Gastroesophageal sphincter (tissue), 4 donors: Measurements from ENCODE around the gene SERTM2. TPM values are rescaled to one million over a fixed set of nuclear protein-coding genes. Genes with fewer than 3 reads are reported as not detected.

ENCODE experiments used
- ATAC-seq: fragments of 150-250 bp; one replicate; pipeline ENCODE4 v1.9.1; 2016; ENCODE audit warnings: mild to moderate bottlenecking, moderate library complexity
- H3K27ac ChIP-seq, 4 donors: fragments of 200-600 bp; sonication (generic) in 3 of 4; 1 replicate in 3 of 4; 2 replicates in 1 of 4; pipeline ENCODE4 v1.5.1; 2016 to 2019
- H3K27me3 ChIP-seq: fragments of 200-600 bp; sonication (generic); one replicate; pipeline ENCODE4 v1.5.1; 2019
- H3K36me3 ChIP-seq, 2 donors: fragments of 200-600 bp; sonication (generic); one replicate each; pipeline ENCODE4 v1.5.1; 2019; ENCODE audit warnings: control low read depth in 1 of 2
- H3K4me1 ChIP-seq, 3 donors: fragments of 200-600 bp; sonication (generic); 1 replicate in 2 of 3; 2 replicates in 1 of 3; pipeline ENCODE4 v1.5.1; 2016 to 2019; ENCODE audit warnings: control low read depth in 2 of 3
- H3K4me3 ChIP-seq, 2 donors: fragments of 200-600 bp; sonication (generic); one replicate each; pipeline ENCODE4 v1.5.1; 2019; ENCODE audit warnings: mild to moderate bottlenecking in 1 of 2, moderate library complexity in 1 of 2
- H3K9me3 ChIP-seq, 3 donors: fragments of 200-600 bp; sonication (generic); one replicate each; pipeline ENCODE4 v1.5.1; 2017 to 2019; ENCODE audit warnings: control low read depth in 2 of 3
- EP300 ChIP-seq: sonication (generic); formaldehyde crosslinking; IDR thresholded peaks from one replicate; pipeline ENCODE4 v1.6.1; 2017; ENCODE audit warnings: antibody characterized with exemption, mild to moderate bottlenecking
- POLR2A ChIP-seq, 2 donors: fragments of 450-650 bp; IDR thresholded peaks; one replicate each; pipeline ENCODE4 v1.6.1; 2017; ENCODE audit warnings: antibody characterized with exemption in 2 of 2, mild to moderate bottlenecking in 2 of 2, moderate library complexity in 1 of 2
- POLR2AphosphoS5 ChIP-seq: sonication (generic); formaldehyde crosslinking; IDR thresholded peaks from one replicate; pipeline ENCODE4 v1.6.1; 2017; ENCODE audit warnings: antibody characterized with exemption
- WGBS, 2 donors: methylation state at CpG; one replicate each; pipeline ENCODE4 v1.1.5; 2018; ENCODE audit warnings: low coverage in 1 of 2; 5-methylcytosine and 5-hydroxymethylcytosine counted together
- total RNA-seq, 4 donors: library from RNA; depleted of rRNA; stranded (reverse); fragments of >200 nt; gene quantifications; one replicate each; pipeline ENCODE4 v1.1.0, GENCODE V29; 2016
- TF ChIP-seq, protein P1 (sequence below), 4 experiments: fragments of 200-600 bp in 2 of 4; fragments of 450-650 bp in 2 of 4; sonication (generic) in 1 of 4; IDR thresholded peaks; one replicate each; pipeline ENCODE4 v1.5.1; 2017 to 2019; ENCODE audit warnings: antibody characterized with exemption in 4 of 4, mild to moderate bottlenecking in 2 of 4, moderate library complexity in 2 of 4

Gene SERTM2
- total RNA-seq, 4 donors from 2014 or later, result 5.7 TPM; not detected in 3

DNA sequence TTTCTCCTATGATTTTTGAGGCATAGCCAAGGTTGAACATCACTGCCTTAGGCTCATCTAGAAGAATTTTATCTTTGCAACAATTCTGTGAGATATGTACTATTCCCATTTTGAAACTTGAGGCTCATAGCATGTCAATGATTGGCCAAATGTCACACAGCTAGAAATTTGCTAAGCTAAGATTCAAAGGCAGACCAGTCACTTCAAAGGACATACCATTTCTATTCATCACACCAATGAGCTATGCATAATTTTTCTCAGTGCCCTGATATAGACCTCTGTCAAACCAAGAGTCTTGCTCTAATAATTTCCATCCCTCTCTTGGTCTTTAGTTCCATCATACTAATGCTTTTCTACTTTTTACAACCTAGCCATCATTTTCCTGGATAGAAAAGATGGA, 27.6 kb upstream of the SERTM2 start:
- Histone ChIP-seq H3K4me3 (no peak overlapping the region), H3K27me3 (no peaks in the 10 kb centered on the region), H3K27ac (no peak overlapping the region), H3K36me3 (no peaks in the 10 kb centered on the region), H3K4me1 (no peaks in the 10 kb centered on the region), H3K9me3 (no peaks in the 10 kb centered on the region)
- ATAC-seq, result no peak
- no peak for TF ChIP-seq POLR2AphosphoS5
- TF ChIP-seq, protein P1, sequence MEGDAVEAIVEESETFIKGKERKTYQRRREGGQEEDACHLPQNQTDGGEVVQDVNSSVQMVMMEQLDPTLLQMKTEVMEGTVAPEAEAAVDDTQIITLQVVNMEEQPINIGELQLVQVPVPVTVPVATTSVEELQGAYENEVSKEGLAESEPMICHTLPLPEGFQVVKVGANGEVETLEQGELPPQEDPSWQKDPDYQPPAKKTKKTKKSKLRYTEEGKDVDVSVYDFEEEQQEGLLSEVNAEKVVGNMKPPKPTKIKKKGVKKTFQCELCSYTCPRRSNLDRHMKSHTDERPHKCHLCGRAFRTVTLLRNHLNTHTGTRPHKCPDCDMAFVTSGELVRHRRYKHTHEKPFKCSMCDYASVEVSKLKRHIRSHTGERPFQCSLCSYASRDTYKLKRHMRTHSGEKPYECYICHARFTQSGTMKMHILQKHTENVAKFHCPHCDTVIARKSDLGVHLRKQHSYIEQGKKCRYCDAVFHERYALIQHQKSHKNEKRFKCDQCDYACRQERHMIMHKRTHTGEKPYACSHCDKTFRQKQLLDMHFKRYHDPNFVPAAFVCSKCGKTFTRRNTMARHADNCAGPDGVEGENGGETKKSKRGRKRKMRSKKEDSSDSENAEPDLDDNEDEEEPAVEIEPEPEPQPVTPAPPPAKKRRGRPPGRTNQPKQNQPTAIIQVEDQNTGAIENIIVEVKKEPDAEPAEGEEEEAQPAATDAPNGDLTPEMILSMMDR (IDR thresholded peaks at IDR 0.05), result no peak
- no peak for TF ChIP-seq EP300
- no peak for TF ChIP-seq POLR2A (IDR thresholded peaks at IDR 0.05)

DNA sequence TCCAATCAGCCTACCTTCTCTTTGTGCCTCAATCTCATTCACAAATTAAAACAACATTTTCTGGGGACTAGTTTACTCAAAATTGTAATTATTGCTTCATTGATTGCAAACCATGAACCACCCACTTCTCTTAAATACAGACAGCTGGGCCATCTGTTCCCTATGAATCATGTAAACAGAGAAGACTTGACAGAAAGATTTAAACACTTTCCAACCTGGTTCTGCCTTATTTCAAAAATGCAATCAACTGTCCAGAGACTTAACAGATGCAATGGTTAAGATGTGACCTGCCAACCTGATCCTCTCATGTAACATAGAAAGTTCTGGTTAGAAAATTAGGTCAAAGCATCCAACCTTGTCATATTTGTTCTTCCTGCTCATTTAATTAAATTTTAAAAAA, 20.8 kb upstream of the SERTM2 start:
- Histone ChIP-seq H3K27me3 (no peaks in the 10 kb centered on the region), H3K36me3 (no peaks in the 10 kb centered on the region), H3K4me1 (no peaks in the 10 kb centered on the region), H3K27ac (no peak overlapping the region), H3K4me3 (no peak overlapping the region), H3K9me3 (no peaks in the 10 kb centered on the region)
- ATAC-seq, result no peak
- TF ChIP-seq POLR2A (IDR thresholded peaks at IDR 0.05) (no peak), POLR2AphosphoS5 (no peak), EP300 (no peak)
- TF ChIP-seq, protein P1 (IDR thresholded peaks at IDR 0.05), result no peak

DNA sequence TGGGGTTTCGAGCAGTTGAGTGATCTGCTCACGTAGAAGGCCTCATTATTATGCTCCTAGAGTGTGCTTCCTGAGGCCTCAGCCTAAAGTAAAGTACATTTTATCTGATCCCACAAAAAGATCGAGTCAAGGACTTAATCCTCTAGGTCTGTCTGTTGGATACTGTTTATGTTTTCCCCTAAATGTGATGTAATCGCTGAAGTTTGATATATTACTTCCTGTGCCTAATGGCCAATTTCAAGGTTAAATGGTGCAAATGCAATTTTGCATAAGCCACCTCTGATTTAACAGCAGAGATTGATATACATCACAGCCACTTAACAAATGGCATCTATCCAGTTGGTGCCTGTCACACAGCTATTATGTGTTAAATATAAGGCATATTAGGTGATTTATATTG, 19.4 kb upstream of the SERTM2 start:
- 42 to 58% methylated on average over 2 to 4 of the region's 4 CpGs for WGBS, 2 donors
- Histone ChIP-seq H3K27me3 (no peaks in the 10 kb centered on the region), H3K4me3 (no peak overlapping the region), H3K9me3 (no peaks in the 10 kb centered on the region), H3K27ac (no peak overlapping the region), H3K4me1 (no peaks in the 10 kb centered on the region), H3K36me3 (no peaks in the 10 kb centered on the region)
- no peak for ATAC-seq
- TF ChIP-seq, protein P1 (IDR thresholded peaks at IDR 0.05), result no peak

DNA sequence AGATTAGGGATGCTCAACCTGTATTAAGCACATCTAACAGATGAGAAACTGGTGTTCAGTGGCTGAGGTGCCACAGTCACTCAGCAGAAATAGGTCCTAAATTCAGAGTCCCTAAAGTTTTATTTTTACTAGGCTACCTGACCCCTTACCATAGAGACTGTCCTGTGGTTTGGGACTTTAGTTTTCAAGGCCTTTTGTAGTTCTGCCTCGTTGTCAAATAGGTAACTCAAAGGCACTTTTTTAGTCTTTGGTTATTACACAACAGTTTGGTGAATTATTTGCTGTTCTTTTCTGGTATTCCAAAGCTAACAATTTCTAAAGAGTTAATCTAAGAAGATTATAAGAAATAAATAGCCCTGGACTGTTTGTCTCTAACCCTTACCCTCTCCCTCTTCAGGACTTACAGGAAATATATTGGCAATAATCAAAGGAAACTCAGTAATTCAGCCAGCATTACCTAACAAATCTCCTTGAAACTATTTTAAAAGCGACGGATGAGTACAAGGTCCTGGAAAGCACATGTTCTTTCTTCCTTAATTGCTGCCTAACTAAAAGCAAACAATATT, 12.8 kb upstream of the SERTM2 start:
- Histone ChIP-seq H3K9me3 (no peaks in the 10 kb centered on the region), H3K4me1 (no peaks in the 10 kb centered on the region), H3K36me3 (no peaks in the 10 kb centered on the region), H3K4me3 (no peak overlapping the region), H3K27me3 (no peaks in the 10 kb centered on the region), H3K27ac (no peak overlapping the region)
- 67 to 79% methylated on average over 3 of the region's 3 CpGs for WGBS, 2 donors
- no peak for ATAC-seq
- TF ChIP-seq, protein P1 (IDR thresholded peaks at IDR 0.05), result no peak

DNA sequence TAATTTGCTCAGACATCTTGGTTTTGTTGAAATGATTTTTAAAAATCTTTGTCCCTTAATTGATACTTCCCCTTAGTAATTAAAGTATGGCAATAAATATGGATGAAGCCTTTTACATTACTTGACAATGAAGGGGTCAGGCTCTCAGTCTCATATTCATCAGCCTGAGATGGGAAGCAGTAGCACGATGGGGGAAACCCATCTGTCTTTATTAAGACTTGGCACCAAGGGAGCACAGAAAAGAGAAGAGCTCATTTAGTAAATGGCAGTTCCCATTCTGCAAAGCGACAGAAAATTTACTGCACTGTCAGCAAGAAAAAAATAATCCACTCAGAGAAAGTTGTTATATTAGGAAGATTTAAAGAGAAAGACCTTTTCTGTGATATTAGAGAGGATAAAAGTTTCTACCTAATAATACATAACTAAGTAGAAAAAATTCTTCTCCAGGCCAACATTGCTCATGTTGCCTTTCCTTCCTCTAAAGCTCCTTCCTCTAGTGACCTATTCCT, 7.9 kb upstream of the SERTM2 start:
- H3K4me1 ChIP-seq, result no peaks in the 10 kb centered on the region

More for the DNA sequence above, 7.9 kb upstream of the SERTM2 start:
- Histone ChIP-seq H3K36me3 (no peaks in the 10 kb centered on the region), H3K9me3 (no peaks in the 10 kb centered on the region), H3K27me3 (no peaks in the 10 kb centered on the region), H3K4me3 (no peak overlapping the region), H3K27ac (no peak overlapping the region)
- TF ChIP-seq, protein P1 (IDR thresholded peaks at IDR 0.05), result no peak
- TF ChIP-seq POLR2A (IDR thresholded peaks at IDR 0.05) (no peak), POLR2AphosphoS5 (no peak), EP300 (no peak)
- ATAC-seq, result no peak
- WGBS, 2 donors, result 25% methylated on average over 2 of the region's 2 CpGs; no CpG with 5 or more reads in 1 of the 2 donors
